Measurements from ENCODE around the gene ALG3.
A peak's percentile ranks its signal among the peaks of the same experiment; 100 is the strongest.
"Not testable (repeated sequence)": the region's sequence is repeated elsewhere in the genome, so short reads cannot be mapped to it uniquely, and the experiment has no call there.

The ALG3 gene

GRCh38 chr3:184248454-184249411, at the start of gene ALG3:
TSS of gene ALG3 (minus strand) at chr3:184248962. CDS start at chr3:184248940, 22 bp downstream.
- peak; percentile 88 for DNase-seq (ENCODE audit: low spot score)

DNA sequence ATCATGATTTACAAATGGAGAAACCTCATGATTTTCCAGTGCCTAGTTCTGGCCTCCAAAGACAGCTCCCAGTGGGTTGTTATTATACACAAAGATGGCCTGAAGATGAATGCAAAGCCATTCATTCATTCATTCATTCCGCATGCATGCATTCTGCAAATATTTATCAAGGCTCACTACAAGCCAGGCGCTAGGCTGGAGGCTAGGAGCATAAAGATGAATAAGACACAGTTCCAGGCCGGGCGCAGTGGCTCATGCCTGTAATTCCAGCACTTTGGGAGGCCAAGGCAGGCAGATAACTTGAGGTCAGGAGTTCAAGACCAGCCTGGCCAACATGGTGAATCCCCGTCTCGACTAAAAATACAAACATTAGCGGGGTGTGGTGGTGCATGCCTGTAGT, 47.9 kb upstream of the ALG3 start:
- DNase-seq (ENCODE audit: low spot score) = no peak

GRCh38 chr3:184295771-184296170, 47.0 kb upstream of the ALG3 start:
- DNase-seq (ENCODE audit: low spot score) = no peak

DNA sequence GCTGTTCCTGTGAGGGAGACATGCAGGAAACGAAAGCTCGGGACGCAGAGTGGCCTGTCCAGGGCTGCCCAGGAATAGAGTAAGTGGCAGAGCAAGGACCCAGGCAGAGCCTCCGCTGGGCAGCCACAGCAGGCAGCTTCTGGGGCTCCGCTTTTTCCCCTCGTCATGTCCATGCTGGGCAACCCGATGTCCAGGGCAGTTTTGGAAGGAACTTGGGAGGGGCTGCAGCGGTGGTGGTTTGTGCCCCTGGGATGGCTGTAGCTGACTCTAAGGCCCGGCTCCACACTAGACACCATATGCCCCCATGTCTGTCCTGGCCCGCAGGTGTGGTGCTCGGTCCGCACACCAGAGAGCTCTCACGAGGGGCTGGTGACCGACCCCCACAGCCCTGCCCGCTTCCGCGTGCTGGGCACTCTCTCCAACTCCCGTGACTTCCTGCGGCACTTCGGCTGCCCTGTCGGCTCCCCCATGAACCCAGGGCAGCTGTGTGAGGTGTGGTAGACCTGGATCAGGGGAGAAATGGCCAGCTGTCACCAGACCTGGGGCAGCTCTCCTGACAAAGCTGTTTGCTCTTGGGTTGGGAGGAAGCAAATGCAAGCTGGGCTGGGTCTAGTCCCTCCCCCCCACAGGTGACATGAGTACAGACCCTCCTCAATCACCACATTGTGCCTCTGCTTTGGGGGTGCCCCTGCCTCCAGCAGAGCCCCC, 43.1 kb upstream of the ALG3 start:
- no peak for DNase-seq (ENCODE audit: low spot score)

- no peak for DNase-seq (ENCODE audit: low spot score)
Observed at GRCh38 chr3:184291044-184291737, 42.4 kb upstream of the ALG3 start.

GRCh38 chr3:184290331-184290730, 41.6 kb upstream of the ALG3 start:
- no peak for DNase-seq (ENCODE audit: low spot score)

DNA sequence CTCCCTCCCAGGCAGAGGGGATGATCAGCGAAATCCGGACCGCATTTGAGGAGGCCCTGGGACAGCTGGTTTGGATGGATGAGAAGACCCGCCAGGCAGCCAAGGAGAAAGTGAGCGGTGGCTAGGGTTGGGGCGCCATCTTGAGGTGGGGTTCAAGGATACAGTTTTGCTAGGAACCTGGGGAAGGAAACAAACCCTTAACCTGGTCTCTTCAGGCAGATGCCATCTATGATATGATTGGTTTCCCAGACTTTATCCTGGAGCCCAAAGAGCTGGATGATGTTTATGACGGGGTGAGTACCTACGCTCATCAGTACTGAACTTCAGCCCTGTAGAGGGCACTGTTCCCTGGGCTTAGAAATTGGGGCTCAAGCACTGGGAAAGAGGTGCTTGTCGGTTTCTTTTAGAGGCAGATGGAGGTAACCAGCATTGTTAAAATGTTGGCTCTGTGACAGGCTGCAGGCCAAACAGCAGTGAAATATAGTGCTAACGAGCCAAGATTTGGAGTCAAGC, 40.7 kb upstream of the ALG3 start:
- peak; percentile 51 for DNase-seq (ENCODE audit: low spot score)

GRCh38 chr3:184284696-184285095, 35.9 kb upstream of the ALG3 start:
- peak; percentile 14 for DNase-seq (ENCODE audit: low spot score)

GRCh38 chr3:184283681-184284080, 34.9 kb upstream of the ALG3 start:
- DNase-seq (ENCODE audit: low spot score) = no peak

DNA sequence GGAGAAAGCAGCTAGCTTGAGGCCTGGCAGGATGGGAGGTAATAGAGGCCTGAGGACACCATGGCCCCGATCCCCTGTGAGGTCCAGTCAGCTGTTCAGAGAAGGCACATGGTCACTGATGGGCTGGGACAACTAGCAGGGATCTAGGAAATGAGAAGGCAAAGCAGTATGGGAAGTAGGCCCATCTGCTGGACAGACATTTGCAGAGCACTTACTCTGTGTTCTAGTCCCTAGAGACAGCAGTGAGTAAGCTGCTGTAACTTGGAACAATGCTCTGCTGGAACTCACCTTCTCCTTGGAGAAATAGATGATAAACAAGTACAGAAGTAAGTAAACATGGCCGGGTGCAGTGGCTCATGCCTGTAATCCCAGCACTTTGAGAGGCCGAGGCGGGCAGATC, 34.2 kb upstream of the ALG3 start:
- DNase-seq (ENCODE audit: low spot score) = no peak

DNA sequence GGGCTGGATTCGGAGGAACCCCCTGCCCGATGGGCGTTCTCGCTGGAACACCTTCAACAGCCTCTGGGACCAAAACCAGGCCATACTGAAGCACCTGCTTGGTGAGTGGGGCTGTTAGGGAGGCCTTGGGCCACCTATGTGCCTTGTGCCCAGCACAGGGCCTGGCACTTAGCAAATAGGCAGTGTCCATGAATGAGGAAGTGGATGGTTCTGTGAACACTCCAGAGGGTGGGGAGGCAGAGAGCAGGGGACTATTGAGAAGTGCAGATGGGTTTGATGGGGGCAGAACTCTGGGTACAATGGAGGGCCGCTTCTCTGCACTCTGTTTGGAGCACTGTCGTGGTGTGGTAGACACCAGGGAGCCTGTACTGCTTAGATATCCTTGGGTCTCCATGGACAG, 28.6 kb upstream of the ALG3 start:
- no peak for DNase-seq (ENCODE audit: low spot score)

DNA sequence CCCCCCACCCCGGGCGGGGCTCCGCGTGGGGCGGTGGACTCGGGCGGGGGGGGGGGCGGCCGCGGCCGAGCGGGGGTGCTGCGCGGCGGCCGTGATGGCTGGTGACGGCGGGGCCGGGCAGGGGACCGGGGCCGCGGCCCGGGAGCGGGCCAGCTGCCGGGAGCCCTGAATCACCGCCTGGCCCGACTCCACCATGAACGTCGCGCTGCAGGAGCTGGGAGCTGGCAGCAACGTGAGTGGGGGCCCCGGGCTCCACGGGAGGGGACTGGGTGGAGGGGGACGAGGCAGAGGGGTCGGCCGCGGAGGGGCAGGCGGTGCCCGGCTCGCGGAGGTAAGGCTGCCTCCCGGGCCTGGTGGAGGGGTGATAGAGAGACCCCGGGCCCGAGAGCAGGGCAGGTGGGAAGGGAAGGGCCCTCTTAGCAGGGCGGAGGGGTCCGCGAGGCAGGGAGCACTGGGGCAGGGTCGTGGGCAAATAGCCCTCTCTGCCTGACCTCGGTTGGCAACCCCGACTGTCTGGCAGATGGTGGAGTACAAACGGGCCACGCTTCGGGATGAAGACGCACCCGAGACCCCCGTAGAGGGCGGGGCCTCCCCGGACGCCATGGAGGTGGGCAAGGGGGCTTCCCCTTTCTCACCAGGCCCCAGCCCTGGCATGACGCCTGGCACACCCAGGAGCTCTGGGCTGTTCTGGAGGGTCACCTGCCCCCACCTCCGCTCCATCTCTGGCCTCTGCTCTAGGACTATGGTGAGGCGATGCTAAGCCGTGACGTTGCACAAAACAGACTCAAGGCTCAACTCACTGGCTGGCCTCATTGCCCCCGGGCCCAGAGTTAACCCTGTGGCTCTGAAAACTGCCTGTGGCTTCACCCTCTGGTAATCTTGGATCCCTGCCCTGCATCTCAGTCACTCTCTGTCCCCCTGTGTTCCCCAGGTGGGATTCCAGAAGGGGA, 27.5 kb upstream of the ALG3 start, which contains the start of gene ECE2:
Gene ECE2, plus strand, starts transcription at position 62 of the 950 bp plus-strand sequence. Its CDS starts 132 bp downstream, at position 194.
- DNase-seq (ENCODE audit: low spot score) = no peak

- no peak for DNase-seq (ENCODE audit: low spot score)
Observed at GRCh38 chr3:184275381-184275701, 26.6 kb upstream of the ALG3 start.

- DNase-seq (ENCODE audit: low spot score) = no peak
Observed at GRCh38 chr3:184272269-184272668, 23.5 kb upstream of the ALG3 start.

DNA sequence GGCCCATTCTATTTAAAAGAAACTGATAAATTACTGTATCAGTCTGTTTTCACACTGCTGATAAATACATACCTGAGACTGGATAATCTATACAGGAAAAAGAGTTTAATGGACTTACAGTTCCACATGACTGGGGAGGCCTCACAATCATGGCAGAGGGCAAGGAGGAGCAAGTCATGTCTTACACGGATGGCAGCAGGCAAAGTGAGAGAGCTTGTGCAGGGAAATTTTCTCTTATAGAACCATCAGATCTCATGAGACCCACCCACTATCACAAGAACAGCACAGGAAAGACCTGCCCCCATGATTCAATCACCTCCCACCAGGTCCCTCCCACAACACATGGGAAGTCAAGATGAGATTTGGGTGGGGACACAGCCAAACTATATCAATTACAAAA, 18.5 kb upstream of the ALG3 start:
- not testable (repeated sequence) for DNase-seq (ENCODE audit: low spot score)

- DNase-seq (ENCODE audit: low spot score) = no peak
Observed at GRCh38 chr3:184262764-184263179, 14.0 kb upstream of the ALG3 start.

DNA sequence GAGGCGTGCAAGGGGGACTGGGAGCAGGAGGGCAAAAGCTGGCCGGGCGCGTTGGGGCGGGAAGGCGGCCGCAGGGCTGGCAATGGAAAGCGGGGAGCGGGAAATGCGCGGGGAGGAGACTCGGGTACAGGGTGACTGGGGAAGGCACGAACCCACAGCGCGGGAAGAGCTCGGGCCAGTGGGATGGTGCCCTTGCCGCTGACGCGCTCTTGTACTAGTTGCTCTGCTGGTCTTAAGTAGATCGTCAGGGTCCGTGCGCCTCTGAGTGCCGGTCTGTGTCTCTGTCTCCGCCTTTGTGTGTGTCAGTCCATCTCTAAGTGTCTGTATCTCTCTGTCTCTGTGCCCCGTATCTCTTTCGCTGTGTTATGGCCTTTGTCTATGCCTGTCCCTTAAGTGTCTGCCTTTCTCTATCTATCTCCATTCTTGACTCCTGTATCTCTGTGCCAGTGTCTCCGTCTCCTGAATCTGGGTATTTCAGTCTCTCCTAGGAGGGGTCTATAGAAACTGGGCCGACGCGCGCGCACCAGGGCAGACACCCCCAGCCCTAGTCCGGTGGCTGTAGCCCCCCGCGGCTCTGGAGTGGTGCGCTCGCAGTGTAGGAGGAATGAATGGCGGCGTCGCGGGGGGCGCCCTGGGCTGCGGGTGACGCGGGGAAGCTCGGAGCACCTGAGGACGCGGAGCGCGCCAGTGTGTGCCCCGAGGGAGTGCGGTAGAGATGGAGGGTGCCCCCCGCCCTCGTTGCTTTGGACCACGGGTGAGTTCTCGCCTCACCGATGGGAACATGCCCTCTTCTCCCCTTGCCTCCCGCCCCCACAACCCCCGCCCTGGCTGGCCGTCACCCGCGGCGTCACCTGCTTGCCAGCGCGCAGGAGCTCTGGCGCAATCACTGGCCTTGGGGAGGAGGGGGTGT, 13.3 kb upstream of the ALG3 start:
- DNase-seq (ENCODE audit: low spot score) = no peak

DNA sequence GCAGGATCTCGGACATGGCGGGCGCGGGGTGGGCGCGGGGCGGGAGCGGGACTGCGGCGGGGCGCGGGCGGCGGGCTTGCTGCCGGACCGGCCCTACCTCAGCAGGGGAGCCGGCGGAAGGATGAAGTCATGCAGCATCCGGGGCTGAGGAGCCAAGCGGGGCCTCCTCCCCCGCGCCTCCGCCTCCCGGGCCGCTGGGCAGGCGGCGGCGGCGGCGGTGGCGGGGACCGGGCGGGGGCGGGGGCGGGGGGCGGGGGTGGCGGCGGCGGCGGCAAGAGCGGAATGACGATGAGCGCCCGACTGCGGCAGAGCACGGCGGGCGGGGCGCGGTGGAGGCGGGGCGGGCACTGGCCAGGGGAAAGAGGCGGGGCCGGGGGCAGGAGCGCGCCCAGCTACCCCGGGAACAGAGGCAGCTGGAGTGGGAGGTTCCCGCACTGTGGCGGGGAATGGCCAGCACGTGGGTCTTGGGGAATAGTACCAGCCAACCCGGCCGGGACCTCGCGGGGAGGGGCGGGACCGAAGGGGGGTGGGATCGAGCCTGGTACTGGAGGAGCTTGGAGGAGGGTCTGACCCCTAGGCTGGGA, 12.6 kb upstream of the ALG3 start, which contains the start of gene CAMK2N2:
Gene CAMK2N2, minus strand, starts transcription at position 284 of the 584 bp plus-strand sequence. Its CDS starts 268 bp downstream, at position 16.
- DNase-seq (ENCODE audit: low spot score) = peak; percentile 43

DNA sequence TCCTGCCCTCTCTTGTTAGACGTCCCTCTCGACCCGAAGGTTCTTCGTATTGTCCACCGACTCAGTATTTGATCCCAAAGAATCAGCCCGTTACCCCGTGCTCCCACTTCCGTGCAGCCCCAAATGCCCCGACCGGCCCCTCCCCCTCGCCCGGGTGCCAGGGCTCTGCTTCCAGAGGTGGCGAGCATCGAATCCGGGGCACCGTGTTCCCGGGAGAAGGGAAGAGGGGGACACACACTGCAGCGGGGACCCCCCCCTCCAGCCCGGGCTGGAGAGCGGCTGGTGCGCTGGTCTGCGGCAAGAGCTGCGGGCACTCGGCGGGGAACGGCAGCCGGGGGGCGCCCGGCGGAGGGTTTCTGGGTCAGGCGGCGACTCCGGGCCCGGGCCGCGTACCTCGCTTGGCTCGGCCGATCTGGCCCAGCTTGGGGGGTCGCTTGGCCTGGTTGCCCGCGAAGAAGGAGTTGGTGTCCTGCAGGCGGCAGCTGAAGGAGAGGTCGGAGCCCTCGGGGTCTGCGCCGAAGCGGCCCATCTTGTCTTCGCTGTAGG, 12.0 kb upstream of the ALG3 start:
- DNase-seq (ENCODE audit: low spot score) = no peak
